NCI-H446 treated with DMSO at 0.1 percent for 48 hours (cell line): ENCODE measurements around the gene CYB561A3.

Experiments used
- DNase-seq: peaks from one replicate; lab custom pipeline; 2025; lab: John Stamatoyannopoulos, UW

Gene CYB561A3

DNA sequence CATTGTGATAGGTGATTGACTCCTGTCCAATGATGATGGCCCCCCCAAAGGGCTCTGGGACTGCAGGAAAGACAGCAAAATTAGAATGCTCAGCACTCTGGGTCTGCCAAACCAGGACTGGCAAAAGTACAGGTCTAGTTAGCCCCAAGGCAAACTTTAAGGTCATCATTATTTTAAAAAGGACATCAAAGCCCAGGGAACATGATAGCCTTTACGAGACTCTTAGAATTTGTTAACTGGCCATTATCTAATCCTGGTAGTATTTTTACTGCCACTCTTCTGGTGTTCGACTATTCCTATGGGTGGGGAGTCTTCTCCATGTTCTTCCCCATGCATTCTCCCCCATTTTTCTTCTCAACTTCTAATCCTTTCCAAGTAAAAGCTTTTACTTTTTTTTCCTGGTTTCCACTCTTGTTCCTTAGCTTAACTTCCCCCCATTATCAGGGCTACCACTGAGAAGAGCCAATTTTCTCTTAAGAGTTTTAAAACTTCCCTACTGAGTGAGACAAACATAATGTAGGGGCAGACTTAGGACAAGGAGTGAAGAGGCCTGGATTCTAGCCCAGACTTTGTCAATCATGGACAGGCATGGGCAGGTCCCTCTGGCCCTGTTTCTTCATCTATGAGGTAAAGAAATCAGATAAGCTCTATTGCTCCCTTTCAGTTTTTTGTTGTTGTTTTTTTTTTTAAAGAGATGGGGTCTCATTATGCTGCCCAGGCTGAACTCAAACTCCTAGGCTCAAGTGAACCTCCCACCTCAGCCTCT lies 35.9 kb downstream of the CYB561A3 start:
- DNase-seq, result peak; percentile 58

DNA sequence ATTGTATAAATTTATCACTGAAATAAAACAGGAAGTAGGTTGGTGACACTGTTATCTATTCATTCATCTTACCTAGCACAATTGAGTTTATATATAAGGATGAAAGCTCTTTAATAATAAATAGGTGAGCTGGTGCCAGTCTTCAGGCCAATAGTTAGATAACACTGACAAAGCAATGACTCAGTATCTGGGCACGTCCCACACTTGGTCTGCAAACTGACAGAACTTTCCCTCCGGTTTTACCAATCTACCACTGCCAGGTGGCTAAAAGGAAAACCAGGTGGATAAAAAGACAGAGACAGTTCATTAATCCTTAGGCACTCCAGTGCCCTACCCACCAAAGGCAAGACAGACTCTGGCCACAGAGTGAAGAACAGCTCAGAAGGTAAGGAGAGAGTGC lies 46.4 kb downstream of the CYB561A3 start:
- no peak for DNase-seq

DNA sequence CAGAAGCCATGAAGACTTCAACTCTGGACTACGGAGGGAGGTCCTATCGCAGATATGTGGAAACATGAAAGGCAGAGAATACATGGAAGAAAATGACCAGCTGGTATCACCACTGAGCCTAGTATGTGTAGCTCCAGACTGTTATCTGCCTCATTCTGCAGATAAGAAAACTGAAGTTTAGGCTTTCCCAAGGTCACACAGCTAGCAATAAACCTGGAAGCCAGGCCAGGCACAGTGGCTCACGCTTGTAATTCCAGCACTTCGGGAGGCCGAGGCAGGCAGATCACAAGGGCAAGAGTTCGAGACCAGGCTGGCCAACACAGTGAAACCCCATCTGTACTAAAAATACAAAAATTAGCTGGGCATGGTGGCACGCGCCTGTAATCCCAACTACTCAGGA lies 50.9 kb downstream of the CYB561A3 start:
- DNase-seq, result no peak

DNA sequence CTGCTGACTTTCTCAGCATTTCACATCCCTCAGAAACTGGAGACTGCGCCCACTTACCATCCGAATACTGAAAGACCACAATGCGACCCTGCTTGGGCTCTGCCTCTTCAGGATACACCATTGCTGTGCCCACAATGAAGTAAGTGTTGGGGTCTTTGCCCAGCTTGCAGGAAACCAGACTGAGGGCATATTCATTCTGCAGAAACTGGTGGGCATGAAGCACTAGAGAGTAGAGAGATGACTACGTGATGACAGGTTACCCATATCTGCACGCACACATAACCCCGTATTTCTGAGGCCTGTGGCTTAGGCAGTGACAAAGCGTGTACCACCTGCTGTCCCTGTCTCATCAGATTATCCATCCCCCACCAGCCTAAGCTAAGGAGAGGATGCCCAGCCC lies 51.9 kb downstream of the CYB561A3 start:
- DNase-seq, result no peak

DNA sequence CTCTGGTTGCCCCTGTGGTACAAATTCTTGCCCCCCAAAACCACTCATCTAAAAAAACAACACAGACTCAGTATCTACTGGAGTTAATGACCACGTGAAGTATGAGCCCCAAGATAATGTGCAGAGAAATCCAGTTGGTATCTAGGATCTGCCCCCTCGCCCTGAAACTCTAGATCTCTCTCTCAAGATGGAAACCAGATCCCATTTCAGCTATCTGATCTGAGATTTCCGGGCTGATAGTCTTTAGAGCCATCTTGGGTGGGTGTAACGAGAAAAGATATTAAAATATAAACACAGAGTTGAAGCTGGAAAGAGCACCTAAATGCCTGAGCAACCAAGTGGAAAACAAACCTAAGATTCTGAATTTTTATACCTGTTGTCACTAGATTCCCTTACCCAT lies 52.5 kb downstream of the CYB561A3 start:
- no peak for DNase-seq

DNA sequence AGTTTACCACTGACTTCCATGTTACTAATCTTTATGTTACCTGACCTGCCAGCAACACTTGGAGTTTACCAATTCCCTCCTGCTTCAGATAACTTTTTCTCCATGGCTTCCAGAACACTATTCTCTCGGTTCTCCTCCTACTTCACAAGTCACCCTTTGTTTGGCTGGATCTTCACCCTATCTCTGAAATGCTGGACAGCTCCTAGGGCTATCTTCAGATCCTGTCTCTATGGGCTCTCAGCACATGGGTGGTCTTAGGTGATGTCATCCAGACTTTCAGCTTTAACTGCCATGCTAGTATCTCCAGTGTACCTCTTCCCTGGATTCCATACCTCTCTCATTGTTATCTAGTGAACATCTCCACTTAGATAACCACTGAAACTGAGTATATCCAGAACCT lies 54.3 kb downstream of the CYB561A3 start:
- no peak for DNase-seq

DNA sequence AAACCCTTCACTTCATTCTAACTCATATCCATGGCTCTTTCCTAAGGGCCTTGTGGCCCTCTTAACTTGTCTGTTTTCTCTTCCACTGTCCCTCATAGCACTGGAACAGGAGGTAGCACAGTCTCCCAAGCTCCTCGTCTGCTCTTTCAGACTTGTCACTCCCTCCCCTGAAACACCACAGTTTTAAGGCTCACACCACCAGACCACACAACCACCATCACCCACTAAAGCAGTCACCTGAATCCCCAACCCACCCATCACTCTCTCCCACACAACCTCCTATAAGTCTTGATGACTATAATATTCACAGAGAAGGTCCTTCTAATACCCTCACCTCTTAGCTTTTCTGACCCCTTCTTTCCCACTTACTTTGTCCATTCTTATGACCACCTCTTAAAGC lies 55.5 kb downstream of the CYB561A3 start:
- DNase-seq, result no peak

DNA sequence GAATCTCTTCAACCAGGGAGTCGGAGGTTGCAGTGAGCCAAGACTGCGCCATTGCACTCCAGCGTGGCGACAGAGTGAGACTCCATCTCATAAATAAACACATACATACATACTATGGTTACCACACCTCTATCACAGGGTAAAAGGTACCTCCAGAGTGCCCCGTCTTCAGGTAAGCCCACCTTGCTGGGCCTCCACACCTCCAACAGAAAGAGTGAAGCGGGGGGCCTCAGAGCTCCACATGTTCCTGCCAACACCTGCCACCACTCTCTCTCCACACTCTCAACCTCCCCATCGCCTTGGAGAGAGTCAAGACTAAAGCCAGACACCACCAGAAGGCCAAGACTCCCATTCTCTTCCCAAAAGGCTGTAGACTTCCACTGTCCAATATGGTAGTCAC lies 56.3 kb downstream of the CYB561A3 start:
- DNase-seq, result no peak

DNA sequence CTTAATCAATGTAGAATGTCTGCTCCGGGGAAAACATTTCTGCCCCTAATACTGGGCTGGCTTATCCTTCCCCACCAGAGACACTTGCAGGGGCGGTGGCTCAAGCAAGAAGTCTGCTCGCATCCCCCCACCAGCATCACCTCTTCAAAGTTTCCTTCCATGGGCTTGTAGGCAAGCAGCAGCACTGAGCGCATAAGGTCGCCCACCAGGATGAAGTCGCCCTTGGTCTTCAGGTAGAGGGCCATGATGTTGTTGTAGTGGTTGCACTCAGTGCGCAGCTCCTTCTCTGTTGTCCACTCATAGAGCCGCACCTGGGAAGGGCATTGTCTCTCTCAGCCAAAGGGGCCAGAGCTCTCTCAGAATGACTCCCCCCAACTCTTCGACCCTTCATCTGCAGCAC lies 58.0 kb downstream of the CYB561A3 start:
- no peak for DNase-seq

DNA sequence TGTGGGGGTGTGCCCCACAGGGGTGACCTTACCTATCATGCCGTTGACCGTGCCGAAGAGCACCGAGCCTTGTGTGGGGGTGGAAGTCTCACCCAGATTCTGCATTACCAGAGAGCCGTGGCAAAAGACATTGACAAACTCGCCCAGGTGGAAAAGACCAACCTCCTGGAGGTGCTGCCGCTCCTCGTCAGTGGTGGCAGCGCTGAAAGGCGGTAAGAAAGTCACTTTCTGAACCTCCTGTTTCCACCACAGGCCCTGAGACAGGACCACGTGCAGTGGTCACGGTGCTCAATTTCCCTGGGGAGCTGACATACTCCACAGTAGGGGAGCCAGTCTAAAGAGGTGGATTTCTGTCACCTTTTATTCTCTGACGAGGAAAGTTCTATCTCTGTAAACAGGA lies 59.1 kb downstream of the CYB561A3 start:
- no peak for DNase-seq
